H1 (cell line): ENCODE measurements around the gene CRK. TPM values are rescaled to one million over a fixed set of nuclear protein-coding genes. Genes with fewer than 3 reads are reported as not detected.

Source experiments
- CTCF ChIA-PET: fragments of 300-600 bp; sonication (Branson Sonifier 250); formaldehyde crosslinking; loops from one replicate; lab custom pipeline; 2021; ENCODE audit not compliant: partially characterized antibody; lab: Charles Lee
- POLR2A ChIA-PET: fragments of 300-600 bp; sonication (Branson Sonifier 250); formaldehyde crosslinking; loops from one replicate; lab custom pipeline; 2021; ENCODE audit warnings: inconsistent platforms; ENCODE audit not compliant: partially characterized antibody; lab: Charles Lee
- DNase-seq, 2 experiments: peaks; one replicate each; pipeline versions ENCODE4 v3.0.0 to v3.0.0-alpha.2; 2010 to 2022; ENCODE audit warnings: low spot score in 2 of 2, low read depth in 1 of 2, mixed read lengths in 1 of 2
- FAIRE-seq: peaks from 2 replicates; lab custom pipeline; 2011; peaks lifted over from hg19 to GRCh38; lab: Jason Lieb, UNC
- H2AFZ ChIP-seq: 2 replicates; pipeline ENCODE4 v1.8.1; 2012; ENCODE audit warnings: low read length, inconsistent platforms
- H2AK5ac ChIP-seq: 2 replicates; pipeline ENCODE4 v1.6.1; 2013; ENCODE audit warnings: low read depth, low read length
- H2BK120ac ChIP-seq: replicated peaks from 2 replicates; pipeline ENCODE3; 2013; ENCODE audit warnings: low read depth, low read length, inconsistent platforms
- H2BK12ac ChIP-seq: 2 replicates; pipeline ENCODE4 v1.6.1; 2013; ENCODE audit warnings: low read depth, low read length
- H2BK15ac ChIP-seq: 2 replicates; pipeline ENCODE4 v1.6.1; 2013; ENCODE audit warnings: low read length
- H2BK20ac ChIP-seq: 2 replicates; pipeline ENCODE4 v1.6.1; 2013; ENCODE audit warnings: low read length
- H2BK5ac ChIP-seq: 2 replicates; pipeline ENCODE4 v1.6.1; 2013; ENCODE audit warnings: low read depth, low read length
- H3K14ac ChIP-seq: 2 replicates; pipeline ENCODE4 v1.6.1; 2013; ENCODE audit warnings: inconsistent platforms; ENCODE audit not compliant: insufficient read length
- H3K18ac ChIP-seq: 2 replicates; pipeline ENCODE4 v1.6.1; 2013; ENCODE audit warnings: low read length; ENCODE audit errors: extremely low read depth
- H3K23ac ChIP-seq: 2 replicates; pipeline ENCODE4 v1.6.1; 2013; ENCODE audit warnings: inconsistent platforms; ENCODE audit not compliant: insufficient read length
- H3K23me2 ChIP-seq: 2 replicates; pipeline ENCODE4 v1.6.1; 2013; ENCODE audit warnings: low read depth, low read length
- H3K27ac ChIP-seq: 2 replicates; pipeline ENCODE4 v1.6.1; 2011; ENCODE audit warnings: low read depth, low read length, inconsistent platforms
- H3K27me3 ChIP-seq, 4 experiments: replicated peaks in 1 of 4; 1 replicate in 1 of 4; 2 replicates in 3 of 4; pipeline versions ENCODE4 v1.6.1 to v1.8.1; 2011 to 2013; ENCODE audit warnings: low read length in 3 of 4, mild to moderate bottlenecking in 3 of 4, inconsistent platforms in 2 of 4, mixed read lengths in 2 of 4, moderate library complexity in 1 of 4; ENCODE audit not compliant: control insufficient read depth in 3 of 4, insufficient read depth in 3 of 4; ENCODE audit errors: extremely low read depth in 1 of 4
- H3K36me3 ChIP-seq, 4 experiments: 2 replicates each; pipeline versions ENCODE4 v1.6.1 to v1.8.1; 2011 to 2013; ENCODE audit warnings: mild to moderate bottlenecking in 4 of 4, low read length in 3 of 4, moderate library complexity in 2 of 4, control low read depth in 1 of 4, inconsistent platforms in 1 of 4; ENCODE audit not compliant: insufficient read depth in 4 of 4, control insufficient read depth in 2 of 4
- H3K4ac ChIP-seq: replicated peaks from 2 replicates; pipeline ENCODE3; 2013; ENCODE audit warnings: low read length, low read depth, mixed read lengths, inconsistent platforms; ENCODE audit not compliant: insufficient read length
- H3K4me1 ChIP-seq, 4 experiments: replicated peaks in 1 of 4; 1 replicate in 1 of 4; 2 replicates in 3 of 4; pipeline versions ENCODE4 v1.6.1 to v1.8.1; 2011 to 2013; ENCODE audit warnings: low read length in 3 of 4, inconsistent platforms in 2 of 4, mixed read lengths in 1 of 4; ENCODE audit not compliant: insufficient read depth in 4 of 4, control insufficient read depth in 3 of 4
- H3K4me2 ChIP-seq, 2 experiments: 2 replicates each; pipeline versions ENCODE4 v1.6.1 to v1.8.1; 2011 to 2013; ENCODE audit warnings: low read depth in 2 of 2, low read length in 2 of 2, control low read depth in 1 of 2, inconsistent platforms in 1 of 2, mild to moderate bottlenecking in 1 of 2; ENCODE audit not compliant: insufficient read depth in 1 of 2
- H3K4me3 ChIP-seq, 4 experiments: fragments of 200-600, 300-600 bp in 1 of 4; sonication (generic), shearing (Covaris generic), sonication (Bioruptor Twin) in 1 of 4; 2 replicates each; pipeline versions ENCODE4 v1.5.1 to v1.8.1; 2011 to 2016; ENCODE audit warnings: low read length in 4 of 4, low read depth in 3 of 4, control low read depth in 2 of 4, inconsistent platforms in 2 of 4, mild to moderate bottlenecking in 2 of 4, mixed read lengths in 1 of 4, moderate library complexity in 1 of 4; ENCODE audit not compliant: insufficient read depth in 2 of 4; ENCODE audit errors: extremely low read depth in 1 of 4
- H3K56ac ChIP-seq: replicated peaks from 2 replicates; pipeline ENCODE3; 2013; ENCODE audit warnings: low read depth, mild to moderate bottlenecking, mixed read lengths, low read length, inconsistent platforms; ENCODE audit not compliant: insufficient read length
- H3K79me1 ChIP-seq: 2 replicates; pipeline ENCODE4 v1.6.1; 2013; ENCODE audit warnings: low read depth, low read length, control low read depth
- H3K79me2 ChIP-seq, 2 experiments: 2 replicates each; pipeline versions ENCODE4 v1.6.1 to v1.8.1; 2012 to 2013; ENCODE audit warnings: low read length in 2 of 2, mild to moderate bottlenecking in 2 of 2, inconsistent platforms in 1 of 2; ENCODE audit not compliant: insufficient read depth in 2 of 2, control insufficient read depth in 1 of 2
- H3K9ac ChIP-seq, 4 experiments: replicated peaks in 1 of 4; 1 replicate in 1 of 4; 2 replicates in 3 of 4; pipeline versions ENCODE4 v1.6.1 to v1.8.1; 2011 to 2013; ENCODE audit warnings: low read depth in 3 of 4, low read length in 3 of 4, control low read depth in 2 of 4, mild to moderate bottlenecking in 2 of 4, moderate library complexity in 2 of 4, inconsistent platforms in 1 of 4; ENCODE audit errors: extremely low read depth in 1 of 4
- H3K9me3 ChIP-seq, 2 experiments: 2 replicates each; pipeline versions ENCODE4 v1.6.1 to v1.8.1; 2012 to 2013; ENCODE audit warnings: mild to moderate bottlenecking in 2 of 2, moderate library complexity in 2 of 2, control low read depth in 1 of 2, inconsistent platforms in 1 of 2, low read depth in 1 of 2, low read length in 1 of 2, mixed read lengths in 1 of 2; ENCODE audit not compliant: insufficient read depth in 2 of 2
- H4K20me1 ChIP-seq, 2 experiments: replicated peaks in 1 of 2; 2 replicates each; pipeline versions ENCODE3 to v1.8.1; 2011 to 2013; ENCODE audit warnings: inconsistent platforms in 2 of 2, low read length in 2 of 2, mild to moderate bottlenecking in 1 of 2; ENCODE audit not compliant: insufficient read depth in 2 of 2, control insufficient read depth in 1 of 2
- H4K5ac ChIP-seq: 2 replicates; pipeline ENCODE4 v1.6.1; 2013; ENCODE audit warnings: low read length, low read depth, mixed read lengths, inconsistent platforms; ENCODE audit not compliant: insufficient read length
- H4K8ac ChIP-seq: 2 replicates; pipeline ENCODE4 v1.8.0; 2013; ENCODE audit warnings: mild to moderate bottlenecking, moderate library complexity, low read length, inconsistent platforms; ENCODE audit not compliant: insufficient read depth; ENCODE audit errors: extremely low read depth
- H4K91ac ChIP-seq: replicated peaks from 2 replicates; pipeline ENCODE3; 2013; ENCODE audit warnings: low read length, mixed read lengths, inconsistent platforms; ENCODE audit not compliant: insufficient read length
- CBX8 ChIP-seq: fragments of 300-800, 300-1000 bp; sonication (generic); IDR thresholded peaks from 2 replicates; pipeline ENCODE4 v1.7.1; 2016; ENCODE audit warnings: low read depth, low read length, borderline replicate concordance
- CTBP2 ChIP-seq: IDR thresholded peaks from 2 replicates; pipeline ENCODE4 v1.7.0; 2011; ENCODE audit warnings: borderline replicate concordance, mild to moderate bottlenecking, moderate library complexity, mixed read lengths, low read length; ENCODE audit not compliant: insufficient read depth, insufficient read length
- GABPA ChIP-seq: IDR thresholded peaks from 2 replicates; pipeline ENCODE4 v1.6.1; 2011; ENCODE audit warnings: mild to moderate bottlenecking, low read length, moderate library complexity, borderline replicate concordance; ENCODE audit not compliant: insufficient read depth
- PHF8 ChIP-seq: fragments of 200-600 bp; sonication (generic); conservative IDR thresholded peaks from 2 replicates; pipeline ENCODE4 v1.7.1; 2012; ENCODE audit warnings: low read depth, mild to moderate bottlenecking, inconsistent platforms, low read length, moderate library complexity
- SP2 ChIP-seq: IDR thresholded peaks from 2 replicates; pipeline ENCODE4 v1.6.1; 2012; ENCODE audit warnings: mild to moderate bottlenecking, low read length, inconsistent platforms
- SP4 ChIP-seq: IDR thresholded peaks from 2 replicates; pipeline ENCODE4 v1.6.1; 2012; ENCODE audit warnings: low read length, inconsistent platforms
- TBP ChIP-seq: IDR thresholded peaks from 2 replicates; pipeline ENCODE4 v1.6.1; 2011; ENCODE audit warnings: low read depth, low read length, improper control_type of control experiment
- WGBS, 2 experiments: shearing (Covaris generic) in 1 of 2; methylation state at CpG; one replicate each; pipeline versions ENCODE4 v1.1.6 to v1.1.7; 2013 to 2015; ENCODE audit warnings: low lambda C conversion rate in 2 of 2, mixed read lengths in 2 of 2, inconsistent platforms in 1 of 2, low coverage in 1 of 2, missing lambda C conversion rate in 1 of 2; ENCODE audit not compliant: insufficient replicate concordance in 2 of 2, insufficient coverage in 1 of 2, insufficient read length in 1 of 2; ENCODE audit errors: extremely low coverage in 1 of 2, missing lambda C conversion rate in 1 of 2; 5-methylcytosine and 5-hydroxymethylcytosine counted together
- polyA plus RNA-seq, 7 experiments: library from polyadenylated mRNA; depleted of rRNA in 3 of 7; stranded (reverse) in 5 of 7; unstranded in 2 of 7; fragments of >200 nt in 5 of 7; fragments of 200-250 nt in 2 of 7; gene quantifications; 1 replicate in 5 of 7; 2 replicates in 1 of 7; 4 replicates in 1 of 7; pipeline versions ENCODE4 v1.2.1 to v1.2.3, GENCODE V29; 2011 to 2013; ENCODE audit warnings: missing spikeins in 2 of 7, mixed read lengths in 2 of 7
- total RNA-seq: library from RNA; stranded (reverse); fragmentation: NEBNext Ultra II Directional; extraction: Animal tissue kit (Norgen Biotek cat#: 25700); gene quantifications from 2 replicates; pipeline ENCODE4 v1.2.1, GENCODE V29; 2021

Gene CRK
- total and polyA plus RNA-seq, 2 of the 8 experiments (the other 6 are each of a cell fraction or from before 2014, with no cell fraction given), result 32.8 to 57.1 TPM

DNA sequence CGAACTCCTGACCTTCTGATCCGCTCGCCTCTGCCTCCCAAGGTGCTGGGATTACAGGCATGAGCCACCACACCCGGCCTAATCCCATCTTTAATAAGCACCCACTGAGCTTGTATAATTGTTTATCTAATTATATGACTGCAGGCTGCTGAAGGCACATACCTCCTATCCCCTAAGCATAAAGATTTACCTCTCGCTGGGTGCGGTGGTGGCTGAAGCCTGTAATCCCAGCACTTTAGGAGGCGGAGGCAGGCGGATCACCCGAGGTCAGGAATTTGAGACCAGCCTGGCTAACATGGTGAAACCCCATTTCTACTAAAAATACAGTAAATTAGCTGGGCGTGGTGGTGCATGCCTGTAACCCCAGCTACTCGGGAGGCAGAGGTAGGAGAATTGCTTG is 35.9 kb downstream of the CRK start:
- H2BK120ac ChIP-seq, result no peak overlapping the region
- peaks cover 0 to 8% of the 10 kb centered on the region in 2 experiments; a peak in 1 of 4 replicates for H3K79me2 ChIP-seq
- no peak for DNase-seq
- H3K4ac ChIP-seq, result no peak overlapping the region
- no peak overlapping the region for H4K91ac ChIP-seq
- H3K56ac ChIP-seq, result no peak overlapping the region
- no peaks in the 10 kb centered on the region for H3K23me2 ChIP-seq
- no peak overlapping the region for H3K18ac ChIP-seq
- ChIA-PET CTCF (interaction anchor here (1.1 kb wide), 1 partner anchor 54 kb away, joined by 4 read pairs; no protein-coding TSS in a partner anchor), POLR2A (interaction anchor here (0.6 to 1.6 kb wide), 5 partner anchors 20 to 206 kb away, joined by 3 to 6 read pairs (median 3); partner anchors contain the start of gene YWHAE)
- H2BK5ac ChIP-seq, result no peak overlapping the region
- no peak overlapping the region for H3K23ac ChIP-seq
- H3K27me3 ChIP-seq, result no peaks in the 10 kb centered on the region
- H2BK15ac ChIP-seq, result no peak overlapping the region
- no peak overlapping the region for H2BK20ac ChIP-seq
- FAIRE-seq, result no peak
- no peaks in the 10 kb centered on the region; the same call in 1 of the 2 replicates for H3K79me1 ChIP-seq
- no peak overlapping the region for H4K5ac ChIP-seq
- H3K27ac ChIP-seq, result no peak overlapping the region
- no peak overlapping the region for H3K4me2 ChIP-seq
- no peak overlapping the region for H2BK12ac ChIP-seq
- H2AFZ ChIP-seq, result no peak overlapping the region
- H3K4me3 ChIP-seq, result no peak overlapping the region
- H3K9ac ChIP-seq, result no peak overlapping the region
- no peak overlapping the region for H3K14ac ChIP-seq
- peaks cover 0 to 4% of the 10 kb centered on the region in 2 experiments for H4K20me1 ChIP-seq
- no peak overlapping the region for H4K8ac ChIP-seq
- H3K4me1 ChIP-seq, result no peaks in the 10 kb centered on the region
- peaks cover 0 to 27% (median 19%) of the 10 kb centered on the region in 4 experiments; a peak in 7 of 8 replicates for H3K36me3 ChIP-seq
- WGBS, 2 experiments, result 93% methylated on average over 11 of the region's 11 CpGs; no CpG with 5 or more reads in 1 of the 2 experiments
- H2AK5ac ChIP-seq, result no peak overlapping the region
- H3K9me3 ChIP-seq, result no peaks in the 10 kb centered on the region
- no peak for TF ChIP-seq GABPA
- TF ChIP-seq TBP, result no peak
- no peak for TF ChIP-seq CTBP2
- no peak for TF ChIP-seq SP2
- no peak for TF ChIP-seq SP4
- no peak for TF ChIP-seq PHF8
- no peak for TF ChIP-seq CBX8
